Kidney capillary endothelial cell (primary cell): ENCODE results near the gene MED15.

ENCODE experiments used
- DNase-seq: peaks from one replicate; pipeline ENCODE4 v3.0.0-alpha.2; 2018; ENCODE audit warnings: low spot score

MED15 gene

GRCh38 chr22:20626811-20627210 lies 119.4 kb downstream of the MED15 start:
- no peak for DNase-seq

- no peak for DNase-seq
Observed at GRCh38 chr22:20627432-20627831, 120.0 kb downstream of the MED15 start.

GRCh38 chr22:20628081-20628939 lies 120.9 kb downstream of the MED15 start:
- no peak for DNase-seq

GRCh38 chr22:20629401-20629800 lies 122.0 kb downstream of the MED15 start:
- DNase-seq: no peak

GRCh38 chr22:20630873-20631617 lies 123.6 kb downstream of the MED15 start:
- DNase-seq: no peak

GRCh38 chr22:20632082-20632481 lies 124.7 kb downstream of the MED15 start:
- DNase-seq: no peak

GRCh38 chr22:20632518-20632917 lies 125.1 kb downstream of the MED15 start:
- no peak for DNase-seq

GRCh38 chr22:20634560-20635226 lies 127.3 kb downstream of the MED15 start:
- no peak for DNase-seq

GRCh38 chr22:20635227-20635591 lies 127.8 kb downstream of the MED15 start:
- DNase-seq: no peak

GRCh38 chr22:20636075-20636812 lies 128.8 kb downstream of the MED15 start:
- no peak for DNase-seq

- no peak for DNase-seq
Observed at GRCh38 chr22:20636945-20637344, 129.5 kb downstream of the MED15 start.
